Stimulated activated CD8-positive, alpha-beta memory T cell treated with anti-CD3 and anti-CD28 coated beads, Interleukin-15, amount 100 ng/mL, for 1 hour (primary cell): Measurements from ENCODE around the gene DPP6.

Experiments
- DNase-seq: peaks from one replicate; pipeline ENCODE4 v3.0.0-alpha.2; 2020; ENCODE audit warnings: low read depth

Gene DPP6

DNA sequence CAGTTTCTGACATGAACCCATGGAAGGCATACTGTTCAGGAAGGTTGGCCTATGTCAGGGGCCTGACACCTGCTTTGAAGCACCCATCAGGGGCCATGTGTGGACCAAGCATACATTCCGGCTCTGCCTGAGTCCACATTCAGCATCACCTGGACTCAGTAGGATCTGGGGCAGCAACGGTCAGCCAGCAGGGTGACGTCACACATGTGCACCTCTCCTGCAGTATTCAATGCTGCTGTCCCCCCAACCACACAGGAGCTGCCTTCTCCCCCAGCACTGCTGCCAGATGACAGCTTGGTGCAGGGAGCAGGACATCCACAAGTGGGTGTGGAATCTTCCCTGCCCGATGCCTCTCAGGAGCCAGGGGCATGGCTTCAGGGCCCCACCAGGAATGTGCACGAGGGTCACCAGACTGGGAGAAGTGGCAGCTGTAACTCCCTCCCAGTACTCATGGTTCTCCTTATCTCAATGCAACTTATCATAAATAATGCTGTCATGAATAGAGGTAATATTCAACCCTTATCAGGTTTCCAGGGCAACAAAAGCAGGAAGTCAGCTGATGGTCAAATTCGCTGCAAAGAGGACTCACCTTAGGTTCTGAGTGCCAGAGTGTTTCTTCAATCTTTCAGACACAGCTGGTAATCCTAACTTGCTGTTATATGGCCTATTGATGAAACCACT is 657.8 kb downstream of the DPP6 start:
- DNase-seq, result no peak

DNA sequence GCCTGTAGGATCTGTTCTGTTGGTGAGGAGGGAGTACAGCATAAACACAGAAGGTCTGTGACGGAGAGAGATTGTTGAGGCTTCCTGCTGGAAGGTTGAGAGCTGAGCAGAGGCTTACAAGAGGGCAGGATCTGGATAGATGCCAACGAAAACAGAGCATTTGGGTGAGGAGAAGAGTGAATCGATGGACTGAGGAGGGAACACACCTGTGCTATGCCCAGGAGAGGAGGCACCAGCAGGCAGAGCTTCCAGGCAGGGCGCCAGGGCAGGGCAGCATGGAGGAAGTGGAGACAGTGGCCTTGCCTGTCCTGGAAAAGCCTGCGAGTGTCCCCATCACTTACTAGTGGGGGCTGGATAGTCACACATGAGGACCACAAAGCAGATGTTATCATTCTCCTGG is 667.8 kb downstream of the DPP6 start:
- no peak for DNase-seq

DNA sequence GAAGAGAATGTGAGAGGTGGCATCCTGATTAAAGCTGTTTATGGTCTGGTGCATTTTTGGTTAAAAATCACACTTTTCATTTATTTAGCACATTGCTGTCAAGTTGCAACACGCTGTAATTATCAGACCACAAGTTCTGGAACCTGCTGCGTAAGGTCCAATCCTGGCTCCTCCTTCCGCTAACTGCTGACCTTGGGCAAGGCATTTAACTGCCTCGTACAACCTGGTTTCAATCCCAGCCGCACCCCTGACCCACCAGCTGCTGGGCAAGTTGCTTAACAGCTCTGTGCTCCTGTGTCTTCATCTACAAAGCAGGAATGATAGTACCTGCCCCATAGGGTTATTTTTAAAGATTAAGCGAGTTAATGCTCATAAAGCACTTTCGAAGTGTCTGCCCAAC is 668.9 kb downstream of the DPP6 start:
- no peak for DNase-seq

DNA sequence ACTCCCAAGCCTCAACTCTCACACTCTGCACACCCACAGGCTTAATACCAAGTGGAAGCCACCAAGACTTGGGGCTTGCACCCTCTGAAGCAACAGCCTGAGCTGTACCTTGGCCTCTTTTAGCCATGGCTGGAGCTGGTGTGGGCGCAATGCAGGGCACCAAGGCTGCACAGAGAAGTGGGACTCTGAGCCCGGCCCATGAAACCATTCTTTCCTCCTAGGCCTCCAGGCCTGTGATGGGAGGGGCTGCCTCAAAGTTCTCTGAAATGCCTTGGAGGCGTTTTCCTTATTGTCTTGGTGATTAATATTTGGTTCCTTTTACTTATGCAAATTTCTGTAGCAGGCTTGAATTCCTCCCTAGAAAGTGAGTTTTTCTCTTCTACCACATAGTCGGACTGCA is 674.2 kb downstream of the DPP6 start:
- DNase-seq, result no peak

DNA sequence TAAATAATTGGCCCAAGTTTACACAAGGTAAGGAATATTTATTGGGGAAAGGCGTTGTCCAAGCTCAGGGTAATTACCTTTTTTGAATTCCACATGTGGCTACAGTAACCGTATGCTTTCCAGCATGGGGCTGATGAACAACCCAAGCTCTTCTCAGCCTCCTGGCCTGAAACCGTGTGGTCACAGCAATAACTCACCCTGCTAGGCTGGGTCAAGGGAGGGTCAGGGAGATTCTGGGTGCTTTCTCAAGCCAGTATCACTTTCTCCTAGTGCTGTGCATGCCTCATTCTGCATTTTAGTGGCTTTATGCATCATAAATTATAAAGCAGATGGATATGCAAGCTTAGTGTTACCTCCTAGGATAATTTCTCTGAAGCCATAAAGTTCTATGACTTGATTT is 676.9 kb downstream of the DPP6 start:
- no peak for DNase-seq

DNA sequence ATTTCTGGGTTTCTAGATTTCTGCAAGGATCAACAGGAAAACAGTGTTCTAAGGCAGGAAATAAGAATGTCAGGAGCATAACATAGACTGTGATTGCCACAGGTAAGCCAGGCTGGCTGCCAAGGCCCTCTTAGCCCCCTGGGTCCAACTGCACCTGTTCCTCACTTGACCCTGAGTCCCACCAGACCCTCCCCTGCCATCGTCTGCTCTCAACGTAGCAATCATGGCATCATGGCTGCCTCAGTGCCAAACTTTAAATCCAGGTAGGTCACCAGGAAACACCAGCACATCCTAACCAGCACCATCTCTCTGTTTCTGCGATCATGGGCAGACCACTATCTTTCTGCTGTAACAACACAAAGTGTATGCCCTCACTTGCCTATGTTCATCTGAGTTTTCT is 683.6 kb downstream of the DPP6 start:
- no peak for DNase-seq

DNA sequence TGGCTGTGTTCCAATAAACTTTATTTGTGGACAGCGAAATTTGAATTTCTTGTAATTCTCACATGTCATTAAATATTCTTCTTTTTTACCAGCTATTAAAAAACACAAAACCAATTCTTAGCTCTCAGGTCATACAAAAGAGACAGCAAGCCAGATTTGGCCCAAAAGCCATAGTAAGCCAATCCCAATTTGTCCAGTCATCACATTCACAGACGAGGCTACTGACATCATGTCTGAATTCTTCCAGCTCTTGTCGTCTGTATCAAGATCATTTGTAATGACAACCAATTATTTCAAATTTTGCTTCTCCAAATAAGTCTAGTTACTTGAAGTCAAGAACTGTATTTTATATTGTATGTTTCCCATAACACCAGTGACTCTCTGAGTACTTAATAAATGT is 684.2 kb downstream of the DPP6 start:
- no peak for DNase-seq

DNA sequence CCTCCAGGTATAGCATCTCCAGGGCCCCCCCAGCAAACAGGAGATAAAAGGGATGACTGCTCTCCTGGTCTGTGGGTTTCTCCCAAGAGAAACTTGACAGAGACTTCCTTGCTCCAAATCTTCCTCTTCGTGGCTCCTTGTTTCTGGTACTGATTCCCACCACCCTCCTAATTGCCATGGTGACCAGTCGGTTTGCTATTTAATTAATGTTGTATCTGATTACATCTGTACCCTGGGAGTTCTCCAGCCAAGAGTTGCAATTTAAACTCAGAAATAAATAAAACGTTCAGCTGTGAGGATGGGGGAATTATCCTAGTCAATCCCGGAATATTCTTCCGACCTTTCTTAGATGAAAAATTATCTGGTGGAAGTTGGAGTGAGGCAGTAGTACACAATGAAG is 686.0 kb downstream of the DPP6 start:
- no peak for DNase-seq

DNA sequence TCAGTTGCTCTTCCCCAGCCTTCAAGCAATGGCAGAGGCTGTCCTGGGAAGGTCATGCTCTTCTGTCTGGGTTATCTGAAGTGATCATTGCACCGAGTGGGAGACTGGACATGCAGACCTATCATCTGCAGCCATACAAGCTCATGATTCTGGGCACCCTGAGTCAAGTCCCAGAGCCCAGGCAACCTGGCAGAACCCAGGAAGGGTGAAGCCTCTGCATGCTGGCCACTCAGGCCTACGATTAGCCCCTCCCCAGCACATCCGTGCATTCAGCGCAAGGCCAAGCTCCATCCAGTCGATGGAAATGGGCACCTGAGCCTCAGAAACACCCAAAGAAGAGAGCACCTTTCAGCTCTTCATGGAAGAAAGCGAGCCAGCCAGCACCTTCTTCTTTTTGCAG is 688.9 kb downstream of the DPP6 start:
- DNase-seq, result no peak

DNA sequence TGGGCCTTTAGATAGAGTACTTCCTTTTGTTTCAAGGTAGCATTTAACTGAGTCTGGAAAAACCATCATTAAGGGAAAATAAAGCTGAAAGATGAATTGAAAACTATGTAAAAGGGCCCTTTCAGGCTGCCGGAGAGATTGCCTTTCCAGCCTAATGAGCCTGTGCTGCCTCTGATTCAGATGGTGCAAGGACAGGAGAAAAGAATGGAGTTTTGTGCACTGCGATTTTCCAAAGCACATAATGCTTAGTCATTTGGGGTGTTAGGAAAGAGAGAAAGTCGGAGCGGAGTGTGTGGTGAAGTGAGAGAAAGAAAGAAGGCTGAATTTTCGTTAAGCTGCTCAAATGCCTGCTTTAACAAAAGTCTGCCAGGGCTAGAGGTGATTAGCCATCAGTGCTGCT is 691.0 kb downstream of the DPP6 start:
- no peak for DNase-seq

DNA sequence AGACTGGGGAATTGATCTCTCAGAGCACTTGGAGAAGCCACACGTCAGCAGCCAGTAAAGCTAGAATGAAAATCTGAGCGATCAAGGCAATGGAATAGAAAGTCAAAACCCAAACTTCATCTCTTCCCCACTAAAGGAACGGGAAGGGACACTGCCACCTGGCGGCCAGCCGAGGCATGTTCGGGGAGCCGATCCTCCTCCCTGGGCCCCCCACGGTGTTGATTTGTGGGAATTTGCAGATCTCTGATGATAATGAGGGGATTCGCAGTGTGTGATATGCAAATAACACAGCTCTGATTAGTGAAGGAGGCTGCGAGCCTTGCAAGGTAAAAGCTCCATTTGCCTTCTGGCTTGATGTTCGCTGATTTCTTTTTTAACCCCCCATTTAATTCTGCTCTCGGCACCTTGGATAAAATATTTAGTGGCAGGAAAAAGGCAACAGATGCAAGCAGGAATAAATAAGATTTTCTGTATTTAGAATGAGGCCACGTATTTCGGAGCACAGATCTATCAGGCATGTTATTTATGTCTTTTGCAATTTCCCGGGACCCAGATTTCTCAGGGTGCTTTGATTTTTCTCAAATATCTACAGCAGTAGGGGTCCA is 692.2 kb downstream of the DPP6 start:
- no peak for DNase-seq

DNA sequence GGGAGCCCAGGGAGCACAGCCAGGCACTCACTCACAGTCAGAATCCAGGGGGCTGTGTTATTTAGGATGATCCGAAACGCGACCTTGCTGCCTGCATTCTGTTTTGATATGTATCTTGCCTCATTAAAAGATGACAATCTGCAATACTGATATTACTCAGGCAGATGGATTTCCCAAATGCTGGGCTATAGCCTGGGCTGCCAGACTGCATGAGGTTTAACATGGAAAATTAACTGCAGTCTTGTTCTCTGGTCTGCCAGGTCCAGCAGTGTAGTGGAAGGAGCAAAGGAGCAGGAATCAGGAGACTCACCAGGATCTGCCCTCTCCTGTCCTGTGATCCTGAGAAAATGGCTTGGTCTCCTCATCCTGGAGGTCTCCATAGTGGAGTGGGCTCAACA is 692.7 kb downstream of the DPP6 start:
- no peak for DNase-seq

DNA sequence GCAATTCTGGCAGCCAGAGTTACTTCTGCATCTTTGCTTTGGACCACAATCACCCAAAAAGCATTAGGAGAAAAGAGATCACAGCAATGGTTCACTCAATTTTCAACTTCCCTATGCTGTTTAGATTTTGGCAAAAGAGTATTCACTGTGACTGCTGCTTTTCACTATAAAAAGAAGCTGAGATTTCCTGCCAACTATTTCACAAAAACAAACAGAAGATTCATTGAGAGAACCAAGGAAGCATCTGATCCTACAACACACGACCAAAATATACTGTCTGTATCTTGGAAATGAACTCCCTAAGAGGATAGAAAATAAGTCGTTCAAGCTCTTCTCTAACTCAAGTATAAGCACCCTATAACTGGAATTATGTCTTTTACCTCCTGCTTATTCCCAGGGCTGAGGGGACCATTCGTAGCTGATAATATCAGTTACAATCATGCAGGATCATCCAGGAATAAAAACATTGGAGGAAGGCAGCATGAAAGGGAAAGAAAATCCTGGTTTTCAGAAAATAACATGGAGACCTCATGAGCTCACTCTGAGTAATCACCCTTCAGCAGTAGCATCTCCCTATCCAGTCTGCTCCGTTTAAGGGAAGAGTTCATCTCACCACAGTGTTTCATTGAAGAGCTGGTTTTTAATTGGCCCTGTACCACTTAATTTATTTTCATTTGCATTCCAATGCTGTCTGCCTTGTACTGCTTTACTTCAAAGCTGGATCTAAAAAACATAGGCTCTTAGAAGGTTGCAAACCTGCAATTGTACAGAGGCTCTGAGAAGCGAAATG is 694.6 kb downstream of the DPP6 start:
- no peak for DNase-seq

DNA sequence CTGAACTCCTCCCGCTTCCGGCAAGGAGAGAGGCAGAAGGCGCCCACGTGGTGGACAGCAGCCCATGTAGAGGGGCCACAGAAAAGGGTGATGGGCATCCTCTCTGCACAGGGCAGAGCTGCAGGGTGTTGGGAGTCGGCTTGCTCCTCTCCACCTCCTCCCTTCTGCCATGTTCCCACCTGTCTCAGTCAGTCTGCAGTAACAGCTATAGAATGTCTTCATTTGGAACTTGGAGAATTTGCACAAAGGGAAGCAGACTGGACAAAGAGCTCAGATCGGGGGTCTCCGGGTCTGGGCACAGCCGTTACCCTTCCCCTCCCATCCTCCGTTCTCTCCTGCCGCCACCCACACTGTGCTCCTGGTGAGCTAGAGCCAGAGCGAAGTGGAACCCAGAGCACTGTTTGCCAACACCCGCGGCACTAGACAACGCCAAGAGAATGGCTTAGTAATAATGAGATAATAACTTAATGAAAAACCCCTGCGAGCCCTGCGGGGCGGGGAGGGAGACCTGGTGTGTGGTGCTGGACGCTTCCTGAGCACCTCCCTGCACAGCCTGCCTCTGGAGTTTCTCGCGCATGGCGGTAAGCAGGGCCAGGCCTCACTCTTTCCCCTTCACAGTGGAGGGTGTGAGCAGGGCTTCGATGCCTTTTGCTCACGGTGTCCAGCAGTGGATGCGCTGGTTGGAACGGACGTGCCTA is 696.0 kb downstream of the DPP6 start:
- DNase-seq, result no peak

DNA sequence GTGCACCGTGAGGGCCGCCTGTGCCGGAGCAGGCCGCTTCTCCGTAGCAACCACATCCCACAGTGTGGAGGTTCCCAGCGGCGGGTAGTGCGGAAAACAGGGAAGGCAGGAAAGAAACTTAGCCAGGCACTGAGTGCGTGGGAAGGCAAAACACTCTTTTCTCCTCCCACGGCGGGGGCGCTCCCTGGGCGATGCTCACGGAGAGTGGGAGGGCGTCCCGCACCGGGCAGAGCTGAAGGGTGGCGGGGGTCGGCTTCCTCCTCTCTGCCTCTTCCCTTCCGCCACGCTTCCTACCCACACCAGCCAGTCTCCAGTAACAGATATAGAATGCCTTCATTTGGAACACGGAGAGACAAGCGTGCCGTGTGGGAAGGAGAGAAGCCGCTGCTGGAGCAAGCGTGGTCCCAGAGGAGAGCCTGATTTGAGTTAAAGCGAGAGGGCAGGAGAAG is 698.2 kb downstream of the DPP6 start:
- DNase-seq, result no peak

DNA sequence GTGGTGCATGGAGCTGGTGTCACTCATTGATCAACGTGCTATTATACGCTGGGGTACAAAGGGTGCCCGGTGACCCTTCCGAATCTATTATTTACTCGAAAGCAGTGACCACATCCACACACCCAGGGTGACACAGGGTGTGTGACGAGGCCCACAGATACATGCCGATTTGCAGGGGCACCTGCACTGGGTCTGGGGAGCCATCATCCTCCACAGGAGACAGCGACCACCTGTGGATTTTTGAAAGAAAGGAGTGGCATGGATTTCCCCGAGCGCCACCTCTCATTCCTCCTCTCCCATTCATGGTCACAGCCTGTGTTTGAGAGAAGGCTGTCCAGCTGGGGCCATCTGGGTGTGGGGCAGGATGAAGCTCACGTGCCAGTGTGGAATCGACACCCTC is 701.0 kb downstream of the DPP6 start:
- DNase-seq, result no peak

DNA sequence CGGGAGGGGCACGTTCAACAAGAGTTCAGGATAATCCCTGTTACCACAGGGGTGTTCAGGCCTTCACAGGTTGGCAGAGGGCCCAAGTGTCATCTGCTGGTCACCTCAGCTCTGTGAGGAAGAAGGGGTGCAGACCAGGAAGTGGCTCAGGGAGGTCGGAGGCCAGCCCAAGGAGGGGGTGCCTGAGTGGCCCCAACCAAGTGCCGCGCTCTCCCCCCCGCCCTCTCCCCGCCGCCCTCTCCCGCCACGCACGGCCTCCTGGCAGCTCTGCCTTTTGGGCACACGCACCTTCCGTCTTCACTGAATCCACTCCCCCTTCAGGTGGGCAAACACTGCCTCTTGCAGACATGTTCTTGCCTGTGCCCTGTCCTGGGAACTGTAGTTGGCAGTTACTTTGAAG is 705.6 kb downstream of the DPP6 start:
- no peak for DNase-seq

DNA sequence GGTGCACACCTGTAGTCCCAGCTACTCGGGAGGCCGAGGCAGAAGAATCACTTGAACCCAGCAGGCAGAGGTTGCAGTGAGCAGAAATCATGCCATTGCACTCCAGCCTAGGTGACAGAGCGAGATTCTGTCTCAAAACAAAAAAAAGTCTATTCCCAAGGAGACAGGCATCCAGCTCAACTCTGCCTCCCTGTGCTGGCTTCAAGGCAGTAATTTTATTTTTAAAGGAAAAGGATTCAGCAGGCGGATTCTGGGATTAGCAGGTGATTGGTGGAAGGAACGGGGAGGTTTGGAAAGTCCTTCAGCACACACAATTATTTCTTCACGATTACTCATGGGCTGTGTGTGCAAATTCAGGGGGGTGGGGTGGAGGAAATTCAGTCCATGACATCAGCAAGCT is 707.8 kb downstream of the DPP6 start:
- DNase-seq, result no peak

DNA sequence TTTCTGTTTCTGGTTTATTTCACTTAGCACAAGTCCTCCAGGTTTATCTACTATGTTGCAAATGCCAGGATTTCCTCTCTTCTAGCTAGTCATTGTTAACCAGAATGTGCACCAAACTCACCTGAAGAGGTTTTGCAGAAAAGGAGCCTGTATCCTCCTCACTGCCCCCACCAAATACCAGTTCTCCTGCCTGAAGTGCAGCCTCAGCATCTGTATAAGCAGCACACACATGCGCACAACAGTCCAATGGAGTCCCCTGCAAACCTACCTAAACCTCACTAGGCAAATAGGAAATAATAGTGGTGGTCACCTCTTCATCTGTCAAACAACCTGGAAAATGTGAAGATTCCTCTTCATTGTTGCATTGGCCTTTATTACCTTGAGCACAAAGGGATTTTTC is 712.9 kb downstream of the DPP6 start:
- DNase-seq, result no peak

DNA sequence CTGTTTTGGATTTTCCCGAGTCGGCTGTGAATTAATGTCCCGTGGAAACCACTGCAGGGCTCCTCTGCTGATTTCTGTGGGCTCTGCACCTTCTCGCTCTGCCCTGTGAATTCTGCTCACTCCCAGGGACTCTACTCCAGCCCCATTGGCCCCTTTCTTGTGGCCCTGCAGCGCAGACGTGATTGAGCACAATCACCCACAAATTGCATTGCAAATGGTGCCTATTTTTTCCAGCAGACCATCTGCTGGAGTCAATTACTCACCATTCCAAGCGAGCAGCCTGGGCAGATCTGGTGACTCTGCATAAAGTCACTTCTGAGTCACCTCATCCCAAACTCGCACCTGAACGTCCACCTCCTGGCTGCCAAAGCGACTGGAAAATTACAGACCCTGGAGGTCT is 714.9 kb downstream of the DPP6 start:
- DNase-seq, result no peak

DNA sequence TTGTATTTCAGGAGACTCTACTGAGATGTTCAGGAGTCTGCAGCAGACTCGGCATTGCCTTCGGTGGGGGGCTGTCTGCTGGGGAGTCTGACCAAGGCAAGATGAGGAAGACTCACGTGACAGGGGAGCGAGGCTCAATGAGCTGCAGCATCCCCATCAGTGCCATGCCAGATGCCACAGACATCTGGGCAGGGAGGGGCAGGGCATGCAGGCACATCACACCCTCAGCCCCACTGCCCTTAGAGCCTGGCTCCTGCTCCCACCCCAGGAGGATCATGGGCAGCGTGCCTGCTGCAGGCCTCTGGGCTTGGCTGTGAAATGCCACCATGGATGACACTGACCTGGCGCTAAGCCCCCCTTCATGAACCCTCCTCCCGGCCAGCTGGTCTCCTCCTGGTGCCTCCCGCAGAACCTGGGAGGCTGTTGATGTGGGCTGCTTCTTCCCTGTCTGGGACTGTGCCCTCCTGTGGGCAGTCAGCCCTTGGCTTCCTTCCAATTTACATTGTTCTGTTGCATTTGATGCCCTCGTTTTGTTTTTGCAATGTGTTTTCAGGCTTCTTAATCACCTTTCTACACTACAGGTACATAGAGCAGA is 715.7 kb downstream of the DPP6 start:
- no peak for DNase-seq

DNA sequence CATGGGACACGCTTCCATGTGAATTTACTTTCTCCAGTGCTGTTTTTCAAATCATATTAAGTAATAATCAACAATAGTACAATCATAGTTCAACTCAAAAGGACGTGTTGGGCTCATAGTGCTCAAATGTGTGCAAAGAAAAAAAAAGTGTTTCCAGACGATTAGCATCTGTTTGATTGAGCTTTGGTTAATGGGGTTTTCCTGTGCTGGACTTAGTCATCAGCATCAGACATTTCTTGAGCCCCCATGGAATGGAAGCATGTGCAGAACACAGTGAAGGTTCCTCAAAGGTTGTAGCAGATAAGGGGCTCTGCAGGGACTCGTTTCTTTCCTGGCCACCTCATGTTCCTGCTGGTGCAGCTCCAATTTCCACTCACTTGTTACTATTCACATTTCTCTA is 716.8 kb downstream of the DPP6 start:
- DNase-seq, result no peak

DNA sequence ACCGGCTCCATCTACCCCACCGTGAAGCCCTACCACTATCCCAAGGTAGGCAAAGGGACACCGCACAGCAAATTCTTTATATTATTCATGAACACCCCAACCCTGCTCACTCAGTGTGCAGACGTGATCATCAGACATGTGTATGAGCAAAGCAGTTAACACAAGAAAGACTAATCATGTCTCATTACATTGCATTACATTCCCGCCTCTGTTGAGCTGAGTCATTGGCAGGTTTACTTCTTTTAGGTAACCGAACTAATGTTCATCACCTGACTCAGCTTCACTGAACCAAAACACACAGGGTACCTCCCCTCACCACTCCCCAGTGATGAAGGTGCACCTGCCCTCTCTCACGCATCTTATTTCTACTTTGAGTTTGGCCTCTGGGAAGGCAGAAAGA is 717.3 kb downstream of the DPP6 start:
- DNase-seq, result no peak
